HepG2 (cell line): ENCODE results near the gene EFEMP2. TPM values are rescaled to one million over a fixed set of nuclear protein-coding genes. Genes with fewer than 3 reads are reported as not detected.

Experiments used
- AGO1 ChIP-seq: fragments of 200-400 bp; formaldehyde crosslinking; IDR thresholded peaks from 2 replicates; pipeline ENCODE4 v1.6.1; 2017; ENCODE audit warnings: mild to moderate bottlenecking, low read depth, low read length, moderate library complexity; ENCODE audit not compliant: poor library complexity, severe bottlenecking
- AHR ChIP-seq: IDR thresholded peaks from 2 replicates; pipeline ENCODE4 v1.6.1; 2018; ENCODE audit warnings: missing genetic modification reagents, missing compliant biosample characterization
- DR1 ChIP-seq: sonication (generic); formaldehyde crosslinking; IDR thresholded peaks from 2 replicates; pipeline ENCODE4 v1.8.0; 2021; ENCODE audit warnings: mild to moderate bottlenecking, missing genetic modification reagents, inconsistent platforms
- FUBP1 ChIP-seq: sonication (generic); formaldehyde crosslinking; IDR thresholded peaks from 2 replicates; pipeline ENCODE4 v1.5.1; 2020; ENCODE audit warnings: missing genetic modification reagents, mild to moderate bottlenecking, borderline replicate concordance
- HMG20A ChIP-seq: IDR thresholded peaks from 2 replicates; pipeline ENCODE4 v1.6.1; 2016; ENCODE audit warnings: borderline replicate concordance
- HNRNPH1 ChIP-seq: fragments of 200-400 bp; formaldehyde crosslinking; optimal IDR thresholded peaks from 2 replicates; pipeline ENCODE3; 2017; ENCODE audit warnings: mild to moderate bottlenecking, low read depth, low read length
- MYPOP ChIP-seq: sonication (generic); formaldehyde crosslinking; IDR thresholded peaks from 2 replicates; pipeline ENCODE4 v1.8.1; 2023; ENCODE audit warnings: mild to moderate bottlenecking, moderate library complexity, missing genetic modification reagents
- NCOA5 ChIP-seq: sonication (generic); formaldehyde crosslinking; IDR thresholded peaks from 2 replicates; pipeline ENCODE4 v1.4.0; 2020; ENCODE audit warnings: missing genetic modification reagents
- NCOR1 ChIP-seq: fragments of 200-600 bp; sonication (generic); IDR thresholded peaks from 2 replicates; pipeline ENCODE4 v1.7.0; 2017; ENCODE audit warnings: antibody characterized with exemption, low read length, borderline replicate concordance
- NONO ChIP-seq, 2 experiments: fragments of 450-650 bp in 1 of 2; sonication (generic) in 1 of 2; formaldehyde crosslinking in 1 of 2; IDR thresholded peaks in 1 of 2; conservative IDR thresholded peaks in 1 of 2; 2 replicates each; pipeline versions ENCODE4 v1.6.1 to v1.8.0; 2017 to 2022; ENCODE audit warnings: mild to moderate bottlenecking in 1 of 2, missing genetic modification reagents in 1 of 2, moderate library complexity in 1 of 2
- TCF7L2 ChIP-seq: IDR thresholded peaks from 2 replicates; pipeline ENCODE4 v1.6.1; 2011; ENCODE audit warnings: mild to moderate bottlenecking, low read depth, low read length, moderate library complexity
- THYN1 ChIP-seq: sonication (generic); formaldehyde crosslinking; IDR thresholded peaks from 2 replicates; pipeline ENCODE4 v1.8.1; 2023; ENCODE audit warnings: low read depth, mild to moderate bottlenecking, moderate library complexity, missing genetic modification reagents, borderline replicate concordance
- ZBTB34 ChIP-seq: sonication (generic); formaldehyde crosslinking; IDR thresholded peaks from 2 replicates; pipeline ENCODE4 v1.8.0; 2022; ENCODE audit warnings: mild to moderate bottlenecking, missing genetic modification reagents
- ZNF136 ChIP-seq: sonication (generic); formaldehyde crosslinking; IDR thresholded peaks from 2 replicates; pipeline ENCODE4 v1.8.1; 2022; ENCODE audit warnings: low read depth, mild to moderate bottlenecking, moderate library complexity, missing genetic modification reagents
- ZNF580 ChIP-seq: IDR thresholded peaks from 2 replicates; pipeline ENCODE4 v1.6.1; 2016; ENCODE audit warnings: low read depth, borderline replicate concordance
- ZNF598 ChIP-seq: sonication (generic); formaldehyde crosslinking; IDR thresholded peaks from 2 replicates; pipeline ENCODE4 v1.5.1; 2020; ENCODE audit warnings: mild to moderate bottlenecking, missing genetic modification reagents, borderline replicate concordance
- ZNF678 ChIP-seq: sonication (generic); formaldehyde crosslinking; IDR thresholded peaks from 2 replicates; pipeline ENCODE4 v1.4.0; 2020; ENCODE audit warnings: mild to moderate bottlenecking, missing genetic modification reagents
- ZNF713 ChIP-seq: sonication (generic); formaldehyde crosslinking; IDR thresholded peaks from 2 replicates; pipeline ENCODE4 v1.4.0; 2020; ENCODE audit warnings: mild to moderate bottlenecking, missing genetic modification reagents
- ZNF879 ChIP-seq: sonication (generic); formaldehyde crosslinking; IDR thresholded peaks from 2 replicates; pipeline ENCODE4 v1.8.1; 2023; ENCODE audit warnings: missing genetic modification reagents
- ZXDC ChIP-seq: sonication (generic); formaldehyde crosslinking; IDR thresholded peaks from 2 replicates; pipeline ENCODE4 v1.5.0; 2020; ENCODE audit warnings: mild to moderate bottlenecking, missing genetic modification reagents
- polyA plus RNA-seq, 8 experiments: library from polyadenylated mRNA; depleted of rRNA in 3 of 8; stranded (reverse) in 7 of 8; unstranded in 1 of 8; fragments of >200 nt; fragmentation: Illumina TruSeq in 4 of 8; extraction: Trizol in 4 of 8; gene quantifications; 2 replicates each; pipeline versions ENCODE4 v1.2.1 to v1.2.3, GENCODE V29; 2011 to 2016; ENCODE audit warnings: low read depth in 4 of 8, missing spikeins in 1 of 8, mixed read lengths in 1 of 8; ENCODE audit not compliant: insufficient read depth in 1 of 8
- total RNA-seq, 5 experiments: library from RNA; depleted of rRNA; stranded (reverse); fragments of >200 nt; fragmentation: Illumina TruSeq; extraction: Trizol; gene quantifications; 2 replicates each; pipeline ENCODE4 v1.2.3, GENCODE V29; 2016; ENCODE audit warnings: low read depth in 1 of 5

Gene EFEMP2
- total and polyA plus RNA-seq, 2 of the 13 experiments (the other 11 are each of a cell fraction or from before 2014, with no cell fraction given), result 7.4 to 29.7 TPM

- TF ChIP-seq ZXDC (CRISPR knock-in tag) (no peak), AHR (no peak; the same call in 1 of the 2 replicates), HNRNPH1 (no peak), NONO (IDR thresholded peaks at IDR 0.05) (no peak), NONO (CRISPR knock-in tag; conservative IDR thresholded peaks at IDR 0.05) (peak; percentile 70), ZNF136 (CRISPR knock-in tag) (no peak; the same call in 1 of the 2 replicates), TCF7L2 (no peak), HMG20A (CRISPR knock-in tag) (no peak), THYN1 (CRISPR knock-in tag) (no peak), FUBP1 (CRISPR knock-in tag) (no peak), ZBTB34 (CRISPR knock-in tag) (no peak), AGO1 (no peak), MYPOP (peak; percentile 74), DR1 (CRISPR knock-in tag) (peak; percentile 70; the same call in 1 of the 2 replicates), ZNF580 (CRISPR knock-in tag) (no peak; the same call in 1 of the 2 replicates), NCOA5 (CRISPR knock-in tag) (no peak), ZNF879 (CRISPR knock-in tag) (no peak), NCOR1 (peak; percentile 75; the same call in 1 of the 2 replicates), ZNF713 (no peak), ZNF678 (CRISPR knock-in tag) (no peak; the same call in 1 of the 2 replicates), ZNF598 (CRISPR knock-in tag) (no peak)
Observed at GRCh38 chr11:65860278-65861164, 12.1 kb downstream of the EFEMP2 start, which contains the start of gene MUS81 (continued).
